ENCODE results near the gene NKAIN2.

- TF ChIP-seq CTCF (IDR thresholded peaks at IDR 0.05; ENCODE audit: extremely low read depth in 1 of 2, insufficient read depth in 1 of 2, low read depth in 1 of 2, low read length in 2 of 2), result no peak
- no peak for TF ChIP-seq GATA2 (IDR thresholded peaks at IDR 0.05; ENCODE audit: insufficient read depth, insufficient read length, low read depth, low read length)
- no peak for TF ChIP-seq POLR2A (IDR thresholded peaks at IDR 0.05; ENCODE audit: low read depth, low read length)
- TF ChIP-seq POLR2AphosphoS5 (IDR thresholded peaks at IDR 0.05; ENCODE audit: insufficient read depth, low read depth, low read length), result no peak
- no peak for TF ChIP-seq EZH2 (IDR thresholded peaks at IDR 0.05; ENCODE audit: borderline replicate concordance, low read depth, low read length, severe bottlenecking)
- no peak for TF ChIP-seq MYC (IDR thresholded peaks at IDR 0.05; ENCODE audit: low read depth, low read length)
Observed at GRCh38 chr6:124536157-124536841, 732.6 kb downstream of the NKAIN2 start.
